ENCODE data around the gene DNMBP.

DNA sequence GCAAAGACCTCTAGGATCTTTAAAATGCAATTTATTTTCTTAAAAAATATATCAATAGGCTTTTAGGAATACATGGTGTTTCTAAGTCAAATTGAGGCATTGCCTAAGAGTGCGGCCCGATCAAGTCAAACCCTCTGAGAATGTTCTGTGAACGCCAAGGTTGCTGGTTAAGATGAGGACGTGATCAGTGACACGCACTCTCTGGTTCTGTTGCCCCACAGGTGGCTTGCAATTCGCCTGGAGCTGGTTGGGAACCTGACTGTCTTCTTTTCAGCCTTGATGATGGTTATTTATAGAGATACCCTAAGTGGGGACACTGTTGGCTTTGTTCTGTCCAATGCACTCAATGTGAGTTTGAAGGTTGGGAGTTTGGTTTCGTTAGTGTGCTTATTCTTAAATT is 168.0 kb downstream of the DNMBP start:
- TF ChIP-seq POLR2A (IDR thresholded peaks at IDR 0.05; ENCODE audit: low read depth, low read length), result no peak
- no peak for TF ChIP-seq TAF1 (IDR thresholded peaks at IDR 0.05; ENCODE audit: borderline replicate concordance, low read depth, low read length)
